Activated T-cell treated with anti-CD3 and anti-CD28 coated beads for 1 hour (primary cell): ENCODE data around the gene MYO15B.

Source experiments
- DNase-seq: peaks from one replicate; pipeline ENCODE4 v3.0.0-alpha.2; 2020; ENCODE audit warnings: low read depth

The MYO15B gene

DNA sequence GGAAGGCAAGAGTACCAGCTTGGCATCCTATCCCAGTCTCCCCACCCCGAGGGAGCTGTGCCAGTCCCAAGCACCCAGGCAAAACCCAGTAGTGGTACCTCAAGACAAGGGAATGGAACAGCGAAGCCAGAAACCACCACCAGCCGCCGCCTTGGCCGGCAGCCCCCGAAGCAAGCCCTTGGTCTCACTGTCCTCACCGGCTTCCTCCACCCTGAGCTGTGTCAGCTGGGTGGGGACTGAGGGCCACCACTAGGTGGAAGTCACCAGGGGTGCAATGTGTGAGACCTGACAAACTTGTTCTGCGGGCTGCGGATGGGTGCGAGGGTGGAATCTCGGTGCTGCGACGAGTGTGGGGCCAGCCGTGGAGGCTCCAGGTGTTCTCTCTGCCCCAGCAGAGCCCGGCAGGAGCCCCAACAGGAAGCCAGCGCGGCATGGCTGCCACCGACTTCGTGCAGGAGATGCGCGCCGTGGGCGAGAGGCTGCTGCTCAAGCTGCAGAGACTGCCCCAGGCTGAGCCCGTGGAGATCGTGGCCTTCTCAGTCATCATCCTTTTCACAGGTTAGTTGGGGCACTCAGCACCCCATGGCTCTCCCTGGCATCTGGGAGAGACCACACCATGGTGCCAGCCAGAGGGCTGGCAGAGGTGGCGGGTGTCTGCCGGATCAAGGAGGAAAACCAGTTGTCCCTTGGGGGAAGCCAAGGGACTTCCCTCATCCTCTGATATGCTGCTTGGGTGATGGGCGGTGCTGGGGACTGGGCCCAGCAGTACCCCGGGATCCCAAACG, 52.4 kb downstream of the MYO15B start:
- DNase-seq, result no peak

DNA sequence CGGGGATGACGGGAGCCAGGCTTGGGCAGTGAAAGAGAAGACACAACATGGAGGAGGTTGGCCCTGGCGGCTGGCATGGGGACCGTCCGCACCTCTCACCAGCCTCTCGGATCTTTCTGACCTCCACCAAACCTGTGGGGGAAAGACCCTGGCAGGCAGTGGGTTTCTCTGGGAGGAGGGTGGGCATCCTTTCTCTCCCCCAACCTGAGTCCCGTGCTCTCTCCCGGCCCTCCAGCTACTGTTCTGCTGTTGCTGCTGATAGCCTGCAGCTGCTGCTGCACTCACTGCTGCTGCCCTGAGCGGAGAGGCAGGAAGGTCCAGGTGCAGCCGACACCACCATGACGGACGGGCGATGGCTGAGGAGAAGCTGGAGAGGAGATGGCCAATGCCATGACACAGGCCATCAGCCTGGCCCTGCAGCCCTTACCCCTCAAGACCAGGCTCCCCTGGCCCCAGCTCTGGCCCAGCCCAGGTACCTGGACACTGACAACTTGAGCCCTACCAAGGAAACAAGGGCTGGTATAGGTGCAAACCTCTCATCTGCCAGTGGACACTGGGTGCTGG, 53.0 kb downstream of the MYO15B start:
- DNase-seq, result no peak

DNA sequence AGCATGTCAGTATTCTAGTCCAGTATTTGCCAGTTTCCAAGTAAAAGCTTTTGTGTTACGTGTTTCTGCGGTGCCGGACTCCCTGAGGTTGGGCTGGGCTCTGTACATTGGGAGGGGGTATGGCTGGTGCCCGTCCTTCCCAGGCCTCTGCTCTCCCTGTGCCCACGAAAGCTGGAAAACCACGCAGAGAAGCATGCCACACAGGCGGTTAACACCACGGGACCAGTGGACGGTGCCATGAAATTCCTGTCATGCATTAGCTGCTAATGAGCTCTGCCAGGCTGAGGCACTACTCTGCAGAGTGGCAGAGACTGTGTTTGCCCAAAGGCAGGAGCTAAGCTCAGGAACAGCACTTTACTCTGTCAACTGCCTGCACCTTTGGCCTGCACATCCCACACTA, 53.7 kb downstream of the MYO15B start:
- no peak for DNase-seq

DNA sequence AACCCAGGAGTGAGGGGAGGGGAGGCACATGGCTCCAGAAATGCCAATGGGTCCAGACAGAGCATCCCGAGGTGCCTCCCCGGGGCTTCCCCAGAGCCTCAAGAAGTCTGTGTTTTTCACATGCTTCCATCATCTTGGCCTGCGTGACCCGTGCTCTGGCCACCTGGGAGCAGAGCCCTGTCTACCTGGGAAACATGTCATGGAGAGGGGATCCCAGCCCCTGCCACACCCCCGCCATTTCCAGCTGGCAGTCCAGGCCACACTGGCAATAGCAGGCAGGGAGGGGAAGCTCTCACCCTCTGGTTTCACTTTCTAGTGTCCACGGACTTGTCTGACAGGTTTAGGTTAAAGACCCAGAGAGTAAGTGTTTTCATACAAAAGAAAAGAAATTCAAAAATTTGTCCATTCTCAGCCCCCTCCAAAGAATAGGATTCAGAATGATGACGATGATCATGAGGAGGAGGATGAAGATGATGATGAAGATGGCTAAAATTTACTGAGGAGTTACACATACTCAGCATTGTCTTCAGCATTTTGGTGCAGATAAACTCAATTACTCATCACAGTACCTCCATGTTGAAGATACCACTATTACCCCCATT, 54.7 kb downstream of the MYO15B start:
- no peak for DNase-seq

DNA sequence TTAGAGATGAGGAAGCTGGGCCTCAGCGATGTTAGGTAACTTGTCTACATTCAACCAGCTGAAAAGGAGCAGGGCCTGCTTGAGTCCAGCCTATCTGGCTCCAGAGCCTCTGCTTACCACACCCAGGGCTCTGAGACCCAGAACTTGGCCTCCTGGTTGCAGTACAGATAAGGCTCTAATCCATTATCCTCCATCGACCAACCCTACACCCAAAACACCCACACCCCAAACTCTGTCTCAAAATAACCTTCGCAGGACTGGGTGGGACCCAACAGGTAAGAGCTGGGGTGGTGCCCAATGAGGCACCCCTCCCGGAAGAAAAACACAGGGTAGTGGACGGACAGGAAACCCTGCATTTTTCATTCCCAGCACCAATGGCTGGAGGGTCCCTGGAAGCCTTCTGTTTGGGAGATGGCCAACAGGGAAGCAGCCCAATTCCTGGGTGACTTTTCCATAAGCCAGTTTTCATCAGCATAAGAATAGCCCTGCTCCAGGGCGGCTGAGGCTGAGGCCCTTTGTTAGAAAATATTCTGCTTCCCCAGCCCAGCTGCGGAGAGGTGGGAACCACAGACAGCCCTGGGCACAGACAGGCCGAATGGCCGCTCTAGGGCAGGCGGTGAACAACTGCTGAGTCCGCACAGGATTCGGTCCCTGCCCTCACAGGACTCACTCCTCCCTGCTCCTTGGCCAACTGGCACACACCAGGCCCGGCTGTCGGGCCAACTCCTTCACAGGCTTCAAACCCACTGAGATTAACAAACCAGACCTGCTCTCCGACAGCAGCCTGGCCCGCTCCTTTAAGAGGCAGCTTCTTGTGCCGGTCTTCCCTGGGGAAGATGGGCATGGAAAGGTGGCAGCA, 55.4 kb downstream of the MYO15B start:
- DNase-seq, result no peak

DNA sequence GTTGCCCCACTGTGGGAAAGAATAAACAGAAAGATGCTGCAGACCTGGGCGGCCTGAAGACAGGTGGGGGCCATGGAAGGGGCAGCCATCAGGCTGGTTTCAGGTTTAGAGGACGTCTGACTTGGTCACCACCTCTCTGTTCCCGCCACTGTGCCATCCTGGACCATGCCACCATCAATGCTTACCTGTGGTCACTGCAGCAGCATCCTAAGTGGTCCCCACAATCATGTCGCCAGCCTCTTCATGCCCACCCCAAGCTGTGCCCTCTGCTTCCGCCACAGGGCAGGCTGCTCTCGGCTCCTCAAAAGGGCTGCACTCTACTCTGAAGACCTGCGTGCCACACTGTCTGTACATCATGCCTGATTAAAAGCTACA, 56.0 kb downstream of the MYO15B start:
- DNase-seq, result no peak

DNA sequence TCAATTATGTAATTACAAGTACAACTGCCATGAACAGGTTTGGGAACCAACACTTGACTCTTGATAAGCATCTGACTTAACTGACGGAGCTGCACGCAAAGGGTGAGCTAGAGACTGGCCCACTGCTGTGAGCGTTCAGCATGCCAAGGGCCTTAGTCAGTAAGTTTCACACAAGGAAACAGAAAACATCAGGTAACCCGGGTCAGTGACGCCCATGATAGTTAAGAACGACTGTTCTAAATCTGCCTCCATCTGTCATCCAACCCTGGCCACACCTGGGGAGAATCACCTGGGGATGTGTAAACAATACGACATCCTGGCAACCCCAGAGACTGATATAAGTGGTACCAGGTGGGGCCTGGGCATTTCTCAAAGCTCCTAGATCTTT, 57.9 kb downstream of the MYO15B start:
- DNase-seq, result no peak

DNA sequence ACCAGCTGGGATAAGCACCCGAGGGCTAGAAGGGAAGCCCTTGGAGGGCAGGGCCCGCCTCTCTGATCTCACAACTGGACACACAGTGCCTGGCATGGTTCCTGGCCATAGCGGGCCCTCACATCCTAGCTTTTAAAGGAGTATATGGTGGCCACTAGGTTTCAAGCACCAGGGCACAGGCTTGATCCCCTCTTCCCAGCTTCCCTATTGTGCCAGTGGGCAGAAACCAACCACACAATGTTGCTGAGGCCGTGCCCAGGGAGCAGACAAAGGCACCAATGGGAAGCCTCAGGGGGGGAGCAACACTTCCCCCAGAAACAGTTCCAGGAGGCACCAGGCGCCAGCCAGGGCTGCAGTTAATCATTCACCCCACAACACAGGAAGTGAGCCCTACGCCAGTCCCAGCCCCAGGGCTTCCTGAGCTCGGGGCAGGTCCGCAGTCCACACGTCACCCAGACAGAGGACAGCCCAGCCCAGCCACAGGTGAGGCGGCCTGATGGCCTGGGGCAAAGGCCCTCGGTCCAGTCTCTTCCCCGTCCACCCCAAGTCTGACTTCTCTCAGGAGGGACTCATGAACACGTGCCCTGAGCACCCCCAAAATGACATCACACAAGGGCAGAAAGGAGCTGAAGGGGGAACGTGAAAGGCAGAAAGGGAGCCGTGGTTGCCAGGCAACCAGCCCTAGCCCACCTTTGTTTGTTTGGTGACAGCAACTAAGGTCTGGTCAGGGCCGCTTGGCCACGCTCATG, 58.5 kb downstream of the MYO15B start:
- no peak for DNase-seq

DNA sequence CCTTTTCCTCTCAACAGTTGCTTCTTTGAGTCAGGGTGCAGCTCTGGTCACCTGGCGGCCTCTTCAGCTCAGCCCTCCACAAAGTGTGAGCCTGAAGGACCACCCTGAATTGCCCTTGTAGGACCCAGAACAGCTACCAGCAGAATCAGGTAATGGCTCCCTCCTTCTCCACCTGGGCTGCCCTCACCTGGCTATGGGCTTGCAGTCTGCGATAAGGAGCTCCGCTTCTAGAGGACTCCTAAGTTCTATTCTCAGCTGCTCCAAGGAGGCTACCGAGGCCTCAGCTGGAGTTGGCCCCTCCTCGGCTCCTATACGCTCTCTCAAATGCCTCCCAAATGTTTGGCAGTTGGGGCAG, 59.0 kb downstream of the MYO15B start:
- DNase-seq, result no peak

DNA sequence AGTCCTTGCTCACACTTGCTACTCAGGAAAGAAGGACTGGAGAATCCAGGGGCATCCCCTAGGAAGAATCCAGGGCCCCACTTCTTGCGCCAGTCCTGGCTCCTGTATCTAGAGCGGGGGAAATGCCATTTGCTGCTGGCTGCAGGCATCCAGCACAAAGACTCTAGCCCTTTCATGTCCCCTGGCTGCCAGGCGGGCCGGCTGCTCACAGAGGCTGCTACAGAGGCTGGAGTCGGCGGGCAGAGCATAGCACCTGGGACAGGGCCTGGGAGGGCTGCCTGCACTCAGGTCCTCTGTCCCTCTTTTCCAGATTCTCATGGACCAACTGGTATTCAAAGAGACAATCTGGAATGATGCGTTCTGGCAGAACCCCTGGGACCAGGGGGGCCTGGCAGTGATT, 59.5 kb downstream of the MYO15B start:
- no peak for DNase-seq

DNA sequence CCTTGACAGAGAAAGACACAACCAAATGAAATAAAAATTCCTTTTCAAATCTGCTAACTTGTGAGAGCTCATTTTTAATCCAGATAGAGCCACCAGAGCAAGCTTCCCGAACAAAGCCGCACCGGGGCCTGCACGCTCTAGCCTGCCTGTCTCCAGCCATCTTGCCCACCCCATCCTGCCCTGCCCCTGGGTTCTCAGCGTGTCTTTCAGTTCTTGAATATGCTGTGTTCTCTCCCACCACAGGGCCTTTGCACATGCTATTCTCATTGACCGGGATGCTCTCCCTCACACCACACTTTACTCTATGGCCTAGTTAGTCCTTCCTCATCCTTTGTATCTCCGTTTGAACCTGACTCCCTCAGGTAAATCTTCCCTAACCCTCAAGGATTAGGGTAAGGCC, 60.3 kb downstream of the MYO15B start:
- no peak for DNase-seq

DNA sequence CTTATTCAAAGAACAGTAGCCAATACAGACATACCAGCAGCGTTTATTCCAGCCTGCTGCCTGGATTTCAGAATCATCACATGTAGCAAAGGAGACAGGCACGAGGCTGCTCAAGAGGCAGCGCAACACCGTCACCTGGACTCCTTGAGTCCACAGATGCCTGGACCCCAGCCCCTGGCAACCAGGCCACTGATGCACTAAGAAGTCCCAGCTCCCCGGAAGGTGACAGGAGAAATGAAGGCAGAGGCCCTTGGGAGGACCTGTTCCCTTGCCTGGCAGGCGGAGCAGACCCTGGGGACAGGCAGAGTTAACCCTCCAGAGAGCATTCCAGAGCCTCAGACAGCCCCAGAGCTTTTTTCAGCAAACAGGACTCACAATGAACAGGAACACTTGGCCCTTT, 62.1 kb downstream of the MYO15B start:
- no peak for DNase-seq

DNA sequence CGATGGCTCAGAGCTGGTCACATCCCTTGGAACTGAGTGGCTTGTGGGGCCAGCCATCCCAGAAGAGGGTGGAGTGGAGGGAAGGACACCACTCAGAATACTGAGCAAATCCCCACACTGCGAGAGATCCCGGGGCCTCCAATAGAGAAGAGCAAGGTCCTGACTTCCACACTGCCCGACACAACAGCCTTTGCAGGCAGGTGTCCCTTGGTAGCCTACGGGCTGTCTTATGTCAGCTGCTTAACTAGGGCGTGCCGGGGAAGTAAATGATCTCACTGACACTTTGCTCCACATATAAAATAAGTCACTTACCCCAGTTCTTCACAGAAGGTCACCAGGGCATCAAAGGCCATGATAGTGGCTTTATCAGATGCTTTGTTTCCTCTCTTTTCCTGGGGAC, 63.3 kb downstream of the MYO15B start:
- DNase-seq, result no peak

DNA sequence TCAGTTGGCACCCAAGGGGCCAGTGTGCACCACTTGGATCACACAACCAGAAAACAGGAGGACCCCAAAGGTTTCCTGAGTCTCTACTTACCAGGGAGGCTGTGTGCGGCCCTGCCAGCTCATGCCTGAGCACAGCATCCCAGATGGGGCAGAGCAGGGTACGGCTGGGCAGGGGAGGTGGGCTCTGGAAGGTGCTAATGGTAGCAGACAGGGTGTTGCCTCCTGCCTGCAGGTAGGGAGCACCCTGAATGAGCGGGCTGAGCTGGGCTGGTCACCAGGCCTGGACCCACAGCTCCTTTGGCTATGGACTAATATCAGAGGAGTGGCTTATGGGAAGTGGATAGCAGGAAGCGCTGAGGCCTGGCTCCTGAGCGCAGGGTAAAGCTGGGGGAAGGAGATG, 64.7 kb downstream of the MYO15B start:
- no peak for DNase-seq

DNA sequence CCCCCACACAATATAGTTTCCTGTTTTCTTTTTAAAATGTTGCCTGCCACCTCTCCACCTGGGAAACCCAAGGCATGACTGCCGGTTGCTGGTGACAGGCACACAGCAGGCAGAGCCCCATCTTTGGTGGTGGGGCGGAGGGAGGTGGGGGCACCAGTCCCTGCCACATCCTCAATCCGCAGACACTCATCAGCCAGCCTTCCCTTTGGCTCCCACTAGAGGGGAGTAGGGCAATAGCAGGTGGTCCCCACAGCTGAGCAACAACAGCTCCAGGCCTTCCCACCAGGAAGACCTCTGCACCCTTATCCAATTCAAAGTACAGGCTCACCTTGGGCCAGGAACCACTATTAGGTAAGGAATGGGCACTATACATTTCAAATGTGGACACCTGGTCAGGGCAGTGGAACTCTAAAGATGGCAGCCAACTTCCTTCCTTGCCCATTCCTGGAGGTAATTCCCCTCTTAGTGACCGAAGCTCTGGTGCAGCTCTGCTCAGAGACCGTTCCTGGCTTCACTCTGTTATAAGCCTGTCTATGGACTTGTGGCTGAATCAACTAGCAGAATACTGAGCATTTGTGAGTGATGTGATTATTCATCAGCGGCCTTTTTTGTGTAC, 65.4 kb downstream of the MYO15B start:
- no peak for DNase-seq

DNA sequence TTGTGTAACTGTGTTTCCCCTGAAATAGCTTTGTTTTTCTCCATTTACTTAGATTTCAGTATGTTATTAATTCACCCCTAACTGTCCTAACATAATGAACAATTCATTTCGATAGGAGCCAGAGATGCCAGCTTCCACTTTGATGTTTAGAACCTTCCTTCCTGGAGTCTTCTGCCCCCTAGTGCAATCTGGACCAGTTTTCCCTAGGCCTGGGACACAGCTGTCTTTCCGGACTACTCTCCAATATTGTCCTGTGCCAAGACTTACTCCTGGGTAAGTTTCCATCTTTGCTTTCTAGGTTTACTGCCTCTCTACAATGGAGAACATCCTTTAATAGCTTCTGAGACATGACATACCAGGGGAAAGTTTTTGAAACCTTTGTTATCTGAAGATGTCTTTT, 66.6 kb downstream of the MYO15B start:
- DNase-seq, result no peak

DNA sequence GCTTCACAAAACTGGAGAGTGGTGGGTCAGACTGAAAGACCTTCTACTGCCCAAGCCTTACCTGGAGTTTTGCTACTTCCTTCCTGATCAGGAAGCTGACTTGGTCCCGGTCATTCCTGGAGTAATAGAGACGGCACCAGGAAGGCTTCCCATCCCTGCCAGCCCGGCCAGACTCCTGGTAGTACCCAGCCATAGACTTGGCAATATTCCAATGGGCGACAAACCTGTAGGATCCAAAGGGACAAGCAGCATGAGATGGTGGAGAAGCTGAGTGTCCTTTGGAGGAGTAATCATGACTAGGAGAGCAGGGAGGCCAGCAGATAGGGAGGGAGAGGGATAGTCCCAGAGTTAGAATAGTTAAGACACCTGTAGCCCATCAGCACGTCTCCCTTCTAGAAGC, 70.6 kb downstream of the MYO15B start:
- DNase-seq, result no peak

DNA sequence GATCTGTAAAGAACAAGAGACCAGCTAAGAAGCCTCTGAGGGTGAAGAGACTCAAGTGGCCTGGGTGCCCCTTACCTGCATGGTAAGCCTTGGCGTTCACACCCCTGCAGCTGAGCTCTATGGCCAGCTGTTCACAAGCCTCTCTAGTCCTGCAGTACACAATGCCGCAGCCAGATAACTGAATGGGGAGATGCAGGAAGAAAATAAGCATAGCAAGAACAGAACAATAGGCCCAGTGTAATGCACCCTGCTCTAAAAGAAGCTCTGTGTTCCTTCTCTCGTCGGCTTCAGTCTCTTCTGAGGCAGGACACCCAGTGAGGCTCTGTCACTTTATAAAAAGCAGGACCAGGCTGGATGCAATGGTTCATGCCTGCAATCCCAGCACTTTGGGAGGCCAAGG, 73.9 kb downstream of the MYO15B start:
- no peak for DNase-seq

DNA sequence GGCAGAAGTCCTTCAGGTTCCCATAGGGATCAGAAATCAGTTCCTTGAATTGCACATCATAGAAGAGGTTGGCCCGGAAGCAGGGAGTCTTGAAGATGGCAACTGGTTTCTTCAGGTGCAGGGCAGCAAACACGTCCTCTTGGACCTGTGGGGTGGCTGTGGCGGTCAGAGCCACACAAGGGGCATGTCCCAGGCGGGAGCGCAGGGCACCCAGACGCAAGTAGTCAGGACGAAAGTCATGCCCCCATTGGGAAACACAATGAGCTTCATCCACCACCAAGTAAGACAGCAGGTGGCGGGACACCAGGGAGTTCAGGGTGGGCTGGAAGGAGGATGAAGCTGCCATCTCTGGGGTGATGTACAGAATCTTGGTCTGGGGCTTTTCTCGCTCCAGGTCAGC, 74.9 kb downstream of the MYO15B start:
- no peak for DNase-seq

DNA sequence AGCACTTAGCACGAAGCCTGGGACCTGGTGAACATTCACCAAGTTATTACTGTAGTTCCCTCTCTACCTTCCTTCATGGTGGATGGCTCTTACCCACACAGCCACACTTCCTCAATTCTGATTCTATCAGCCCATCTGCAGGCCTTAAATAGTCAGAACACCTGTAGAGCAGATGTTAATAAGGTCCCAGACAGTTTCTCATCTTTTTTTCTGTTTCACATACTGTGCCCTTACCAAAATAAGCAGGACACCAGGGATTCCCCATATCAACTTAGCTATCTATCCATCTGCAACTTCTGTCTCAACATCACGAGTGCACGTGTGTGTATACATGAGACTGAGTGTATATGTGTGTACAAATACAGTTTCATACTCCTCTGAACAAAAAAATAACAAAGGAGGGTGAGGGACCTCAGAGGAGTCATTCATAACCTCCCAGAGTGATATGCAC, 76.5 kb downstream of the MYO15B start:
- no peak for DNase-seq

DNA sequence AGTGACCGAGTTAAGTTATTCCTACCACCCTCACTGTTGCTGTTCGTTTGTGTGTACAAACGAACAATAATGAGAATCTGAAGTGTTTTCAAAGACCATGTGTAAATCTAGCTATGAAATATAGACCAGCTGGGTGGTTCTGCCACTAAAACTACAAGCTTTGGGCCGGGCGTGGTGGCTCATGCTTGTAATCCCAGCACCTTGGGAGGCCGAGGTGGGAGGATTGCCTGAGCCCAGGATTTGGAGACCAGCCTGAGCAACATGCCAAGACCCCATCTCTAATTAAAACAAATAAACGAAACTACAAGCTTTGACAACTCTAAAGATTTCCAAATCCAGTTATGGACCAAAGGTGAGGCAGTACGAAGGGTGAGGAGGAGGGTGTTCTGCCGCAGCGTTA, 78.4 kb downstream of the MYO15B start:
- DNase-seq, result no peak
